K562 (cell line): ENCODE measurements around the gene PTTG1IP. TPM values are rescaled to one million over a fixed set of nuclear protein-coding genes. Genes with fewer than 3 reads are reported as not detected.

Experiments used
- ATF1 ChIP-seq, 2 experiments: fragments of 450-650 bp in 1 of 2; IDR thresholded peaks; 2 replicates each; pipeline ENCODE4 v1.6.1; 2016; ENCODE audit warnings: missing compliant biosample characterization in 1 of 2, missing genetic modification characterization in 1 of 2
- BRF1 ChIP-seq: IDR thresholded peaks from 3 replicates; pipeline ENCODE4 v1.6.1; 2011; ENCODE audit warnings: borderline replicate concordance, mild to moderate bottlenecking; ENCODE audit not compliant: insufficient read length; ENCODE audit errors: extremely low read depth
- EP400 ChIP-seq: fragments of 450-650 bp; IDR thresholded peaks from 2 replicates; pipeline ENCODE4 v1.6.1; 2017; ENCODE audit warnings: antibody characterized with exemption, mild to moderate bottlenecking, moderate library complexity
- ETV5 ChIP-seq: sonication (generic); formaldehyde crosslinking; IDR thresholded peaks from 2 replicates; pipeline ENCODE4 v1.4.0; 2020; ENCODE audit warnings: low read depth, mild to moderate bottlenecking, missing genetic modification reagents
- FOXA3 ChIP-seq, 2 experiments: fragments of 450-650 bp in 1 of 2; sonication (generic) in 1 of 2; formaldehyde crosslinking; IDR thresholded peaks in 1 of 2; conservative IDR thresholded peaks in 1 of 2; 2 replicates each; pipeline versions ENCODE4 v1.4.0 to v1.8.0; 2020 to 2022; ENCODE audit warnings: mild to moderate bottlenecking in 2 of 2, missing genetic modification reagents in 1 of 2
- MAFK ChIP-seq: IDR thresholded peaks from 2 replicates; pipeline ENCODE4 v1.6.1; 2011; ENCODE audit warnings: low read length, improper control_type of control experiment
- POLR2AphosphoS5 ChIP-seq: IDR thresholded peaks from 2 replicates; pipeline ENCODE4 v1.6.1; 2011; ENCODE audit warnings: mild to moderate bottlenecking, low read depth, low read length, moderate library complexity; ENCODE audit not compliant: control insufficient read depth, insufficient read depth
- TCF7L2 ChIP-seq: fragments of 150-350 bp; IDR thresholded peaks from 2 replicates; pipeline ENCODE4 v1.6.1; 2016; ENCODE audit warnings: low read depth, mild to moderate bottlenecking, low read length, moderate library complexity
- ZEB2 ChIP-seq: fragments of 450-650 bp; IDR thresholded peaks from 2 replicates; pipeline ENCODE4 v1.6.1; 2016
- polyA plus RNA-seq, 8 experiments: library from polyadenylated mRNA; depleted of rRNA in 4 of 8; stranded (reverse) in 5 of 8; unstranded in 3 of 8; fragments of >200 nt; fragmentation: Nextera tagmentation in 2 of 8; fragmentation: Illumina TruSeq in 1 of 8; extraction: Ambion mirVana in 2 of 8; extraction: Trizol in 1 of 8; gene quantifications; 2 replicates each; pipeline versions ENCODE4 v1.2.1 to v1.2.3, GENCODE V29; 2011 to 2014; ENCODE audit warnings: inconsistent platforms in 1 of 8, missing spikeins in 1 of 8
- total RNA-seq, 7 experiments: library from RNA; depleted of rRNA in 6 of 7; stranded (reverse); fragments of >200 nt in 6 of 7; fragmentation: Illumina TruSeq in 2 of 7; extraction: Trizol in 2 of 7; gene quantifications; 2 replicates each; pipeline versions ENCODE4 v1.2.1 to v1.2.3, GENCODE V29; 2011 to 2021; ENCODE audit warnings: low replicate concordance in 1 of 7
- TF ChIP-seq, protein P1 (sequence below), 3 experiments: fragments of 200-800 bp in 1 of 3; fragments of 250-450 bp in 1 of 3; fragments of 450-650 bp in 1 of 3; sonication (Bioruptor Pico) in 1 of 3; sonication (Bioruptor generic) in 1 of 3; formaldehyde crosslinking in 1 of 3; IDR thresholded peaks; 2 replicates each; pipeline versions ENCODE4 v1.6.1 to v1.8.0; 2016 to 2022; ENCODE audit warnings: mild to moderate bottlenecking in 2 of 3, missing genetic modification characterization in 2 of 3, missing compliant biosample characterization in 1 of 3, moderate library complexity in 1 of 3
- TF ChIP-seq, protein P2 (sequence below), 2 experiments: fragments of 450-650 bp; formaldehyde crosslinking in 1 of 2; IDR thresholded peaks; 2 replicates each; pipeline versions ENCODE4 v1.4.0 to v1.6.1; 2014 to 2020; ENCODE audit warnings: mild to moderate bottlenecking in 2 of 2, borderline replicate concordance in 1 of 2, low read depth in 1 of 2
- TF ChIP-seq, protein P3 (sequence below): fragments of 250-450 bp; sonication (Bioruptor Pico); IDR thresholded peaks from 2 replicates; pipeline ENCODE4 v1.5.0; 2021

PTTG1IP gene
- total and polyA plus RNA-seq, 9 of the 15 experiments (the other 6 are each of a cell fraction or from before 2014, with no cell fraction given), result 5.0 to 99.3 (median 82.4) TPM

DNA sequence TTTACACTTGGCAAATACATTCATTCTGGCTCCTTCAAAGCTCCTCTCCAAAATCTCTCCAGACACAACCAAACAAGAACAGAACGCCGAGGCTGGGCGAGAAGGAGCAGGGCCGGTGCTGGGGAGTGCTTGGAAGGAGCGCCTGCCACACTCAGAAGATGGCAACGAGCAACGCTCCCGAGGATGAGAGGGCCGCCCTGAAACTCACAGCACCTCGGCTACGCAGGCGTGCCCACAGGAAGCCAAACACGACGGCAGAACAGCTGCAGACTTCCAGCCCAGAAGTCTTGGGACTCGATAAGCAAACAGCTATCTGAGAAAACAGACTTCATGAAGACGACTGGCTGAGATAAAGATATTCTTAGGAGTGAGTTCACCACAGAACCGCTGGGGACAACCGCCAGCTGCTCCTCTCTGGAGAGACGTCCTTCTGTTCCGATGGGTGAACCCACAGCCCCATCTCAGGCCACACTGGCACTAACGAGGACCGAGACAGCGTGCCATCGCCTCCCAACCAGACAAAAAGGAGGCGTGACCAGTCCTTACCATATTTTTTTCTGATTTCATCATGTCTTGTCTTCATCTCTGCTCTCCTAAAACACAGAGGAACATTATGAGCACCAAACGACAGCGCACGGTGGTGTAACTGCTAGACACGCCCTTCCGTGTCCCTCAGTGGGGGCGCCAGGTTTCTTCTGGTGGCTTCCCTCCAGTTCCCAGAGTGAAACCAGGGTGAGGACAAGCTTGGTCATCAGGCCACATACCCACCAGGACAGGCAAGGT is 18.6 kb downstream of the PTTG1IP start (continued):
- TF ChIP-seq, protein P1, sequence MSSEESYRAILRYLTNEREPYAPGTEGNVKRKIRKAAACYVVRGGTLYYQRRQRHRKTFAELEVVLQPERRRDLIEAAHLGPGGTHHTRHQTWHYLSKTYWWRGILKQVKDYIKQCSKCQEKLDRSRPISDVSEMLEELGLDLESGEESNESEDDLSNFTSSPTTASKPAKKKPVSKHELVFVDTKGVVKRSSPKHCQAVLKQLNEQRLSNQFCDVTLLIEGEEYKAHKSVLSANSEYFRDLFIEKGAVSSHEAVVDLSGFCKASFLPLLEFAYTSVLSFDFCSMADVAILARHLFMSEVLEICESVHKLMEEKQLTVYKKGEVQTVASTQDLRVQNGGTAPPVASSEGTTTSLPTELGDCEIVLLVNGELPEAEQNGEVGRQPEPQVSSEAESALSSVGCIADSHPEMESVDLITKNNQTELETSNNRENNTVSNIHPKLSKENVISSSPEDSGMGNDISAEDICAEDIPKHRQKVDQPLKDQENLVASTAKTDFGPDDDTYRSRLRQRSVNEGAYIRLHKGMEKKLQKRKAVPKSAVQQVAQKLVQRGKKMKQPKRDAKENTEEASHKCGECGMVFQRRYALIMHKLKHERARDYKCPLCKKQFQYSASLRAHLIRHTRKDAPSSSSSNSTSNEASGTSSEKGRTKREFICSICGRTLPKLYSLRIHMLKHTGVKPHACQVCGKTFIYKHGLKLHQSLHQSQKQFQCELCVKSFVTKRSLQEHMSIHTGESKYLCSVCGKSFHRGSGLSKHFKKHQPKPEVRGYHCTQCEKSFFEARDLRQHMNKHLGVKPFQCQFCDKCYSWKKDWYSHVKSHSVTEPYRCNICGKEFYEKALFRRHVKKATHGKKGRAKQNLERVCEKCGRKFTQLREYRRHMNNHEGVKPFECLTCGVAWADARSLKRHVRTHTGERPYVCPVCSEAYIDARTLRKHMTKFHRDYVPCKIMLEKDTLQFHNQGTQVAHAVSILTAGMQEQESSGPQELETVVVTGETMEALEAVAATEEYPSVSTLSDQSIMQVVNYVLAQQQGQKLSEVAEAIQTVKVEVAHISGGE (CRISPR knock-in tag; IDR thresholded peaks at IDR 0.05), result peak in 1 of 3 experiments; percentile 91; a peak in 2 of 6 replicates
- no peak for TF ChIP-seq ATF1 (CRISPR knock-in tag; IDR thresholded peaks at IDR 0.05)
- TF ChIP-seq ATF1 (tag; IDR thresholded peaks at IDR 0.05), result peak; percentile 80
- TF ChIP-seq EP400, result peak; percentile 80
- TF ChIP-seq, protein P2, sequence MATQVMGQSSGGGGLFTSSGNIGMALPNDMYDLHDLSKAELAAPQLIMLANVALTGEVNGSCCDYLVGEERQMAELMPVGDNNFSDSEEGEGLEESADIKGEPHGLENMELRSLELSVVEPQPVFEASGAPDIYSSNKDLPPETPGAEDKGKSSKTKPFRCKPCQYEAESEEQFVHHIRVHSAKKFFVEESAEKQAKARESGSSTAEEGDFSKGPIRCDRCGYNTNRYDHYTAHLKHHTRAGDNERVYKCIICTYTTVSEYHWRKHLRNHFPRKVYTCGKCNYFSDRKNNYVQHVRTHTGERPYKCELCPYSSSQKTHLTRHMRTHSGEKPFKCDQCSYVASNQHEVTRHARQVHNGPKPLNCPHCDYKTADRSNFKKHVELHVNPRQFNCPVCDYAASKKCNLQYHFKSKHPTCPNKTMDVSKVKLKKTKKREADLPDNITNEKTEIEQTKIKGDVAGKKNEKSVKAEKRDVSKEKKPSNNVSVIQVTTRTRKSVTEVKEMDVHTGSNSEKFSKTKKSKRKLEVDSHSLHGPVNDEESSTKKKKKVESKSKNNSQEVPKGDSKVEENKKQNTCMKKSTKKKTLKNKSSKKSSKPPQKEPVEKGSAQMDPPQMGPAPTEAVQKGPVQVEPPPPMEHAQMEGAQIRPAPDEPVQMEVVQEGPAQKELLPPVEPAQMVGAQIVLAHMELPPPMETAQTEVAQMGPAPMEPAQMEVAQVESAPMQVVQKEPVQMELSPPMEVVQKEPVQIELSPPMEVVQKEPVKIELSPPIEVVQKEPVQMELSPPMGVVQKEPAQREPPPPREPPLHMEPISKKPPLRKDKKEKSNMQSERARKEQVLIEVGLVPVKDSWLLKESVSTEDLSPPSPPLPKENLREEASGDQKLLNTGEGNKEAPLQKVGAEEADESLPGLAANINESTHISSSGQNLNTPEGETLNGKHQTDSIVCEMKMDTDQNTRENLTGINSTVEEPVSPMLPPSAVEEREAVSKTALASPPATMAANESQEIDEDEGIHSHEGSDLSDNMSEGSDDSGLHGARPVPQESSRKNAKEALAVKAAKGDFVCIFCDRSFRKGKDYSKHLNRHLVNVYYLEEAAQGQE (IDR thresholded peaks at IDR 0.05; ENCODE audit: borderline replicate concordance), result peak; percentile 39; the same call in 1 of the 2 replicates
- TF ChIP-seq, protein P2 (CRISPR knock-in tag; IDR thresholded peaks at IDR 0.05; ENCODE audit: low read depth), result no peak
- no peak for TF ChIP-seq BRF1
- TF ChIP-seq, protein P3, sequence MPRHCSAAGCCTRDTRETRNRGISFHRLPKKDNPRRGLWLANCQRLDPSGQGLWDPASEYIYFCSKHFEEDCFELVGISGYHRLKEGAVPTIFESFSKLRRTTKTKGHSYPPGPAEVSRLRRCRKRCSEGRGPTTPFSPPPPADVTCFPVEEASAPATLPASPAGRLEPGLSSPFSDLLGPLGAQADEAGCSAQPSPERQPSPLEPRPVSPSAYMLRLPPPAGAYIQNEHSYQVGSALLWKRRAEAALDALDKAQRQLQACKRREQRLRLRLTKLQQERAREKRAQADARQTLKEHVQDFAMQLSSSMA (CRISPR knock-in tag), result no peak
- peak; percentile 44; the same call in 1 of the 2 replicates for TF ChIP-seq ZEB2
- no peak for TF ChIP-seq TCF7L2
- TF ChIP-seq POLR2AphosphoS5, result peak; percentile 99
- peak; percentile 97 for TF ChIP-seq ETV5 (CRISPR knock-in tag)
- TF ChIP-seq MAFK, result 0 out of 2 replicates have a peak, but pooled peaks have one; percentile 15
- TF ChIP-seq FOXA3 (CRISPR knock-in tag; conservative IDR thresholded peaks at IDR 0.05 in 1 of 2, IDR thresholded peaks at IDR 0.05 in 1 of 2), result no peak; a peak in 1 of 4 replicates
